Spleen (tissue), 11 donors: ENCODE data around the gene BCL2L11. TPM values are rescaled to one million over a fixed set of nuclear protein-coding genes. Genes with fewer than 3 reads are reported as not detected.

Experiments used
- DNase-seq: peaks from one replicate; pipeline ENCODE4 v3.0.0-alpha.2; 2020
- H3K27ac ChIP-seq, 8 donors: fragments of 200-600 bp; sonication (generic) in 7 of 8; 1 replicate in 4 of 8; 2 replicates in 4 of 8; pipeline versions ENCODE4 v1.5.0 to v1.8.0; 2016 to 2021; ENCODE audit warnings: inconsistent platforms in 4 of 8, mild to moderate bottlenecking in 4 of 8, moderate library complexity in 1 of 8
- H3K27me3 ChIP-seq, 7 donors: fragments of 200-600 bp; sonication (generic) in 6 of 7; replicated peaks in 1 of 7; 1 replicate in 4 of 7; 2 replicates in 3 of 7; pipeline versions ENCODE4 v1.5.0 to v1.8.0; 2016 to 2021; ENCODE audit warnings: inconsistent platforms in 3 of 7, mild to moderate bottlenecking in 1 of 7
- H3K36me3 ChIP-seq, 6 donors: fragments of 200-600 bp; sonication (generic) in 5 of 6; 1 replicate in 4 of 6; 2 replicates in 2 of 6; pipeline versions ENCODE4 v1.5.0 to v1.8.0; 2016 to 2021; ENCODE audit warnings: inconsistent platforms in 2 of 6
- H3K4me1 ChIP-seq, 6 donors: fragments of 200-600 bp; sonication (generic) in 5 of 6; 1 replicate in 3 of 6; 2 replicates in 3 of 6; pipeline versions ENCODE4 v1.5.0 to v1.8.0; 2016 to 2021; ENCODE audit warnings: inconsistent platforms in 3 of 6
- H3K4me3 ChIP-seq, 8 donors: fragments of 200-600 bp; sonication (generic) in 7 of 8; 1 replicate in 4 of 8; 2 replicates in 4 of 8; pipeline versions ENCODE4 v1.5.0 to v1.8.0; 2016 to 2021; ENCODE audit warnings: inconsistent platforms in 4 of 8, mild to moderate bottlenecking in 4 of 8, moderate library complexity in 2 of 8
- H3K9me3 ChIP-seq, 8 donors: fragments of 200-600 bp; sonication (generic) in 7 of 8; 1 replicate in 4 of 8; 2 replicates in 4 of 8; pipeline versions ENCODE4 v1.5.0 to v1.8.0; 2016 to 2021; ENCODE audit warnings: inconsistent platforms in 4 of 8
- POLR2A ChIP-seq, 3 donors: fragments of 450-650 bp; IDR thresholded peaks; one replicate each; pipeline ENCODE4 v1.5.1; 2017; ENCODE audit warnings: antibody characterized with exemption in 3 of 3, mild to moderate bottlenecking in 1 of 3
- POLR2AphosphoS5 ChIP-seq, 3 donors: sonication (generic); formaldehyde crosslinking; IDR thresholded peaks; one replicate each; pipeline ENCODE4 v1.5.1; 2017; ENCODE audit warnings: antibody characterized with exemption in 3 of 3
- WGBS, 5 donors: extraction: QIAGEN DNeasy Blood & Tissue Kit in 3 of 5; methylation state at CpG; one replicate each; pipeline versions ENCODE4 v1.1.5 to v1.1.7; 2013 to 2018; 5-methylcytosine and 5-hydroxymethylcytosine counted together
- intact Hi-C: fragments of 100-400 bp; cut with DNase I; formaldehyde crosslinking; loops from one replicate; pipeline ENCODE4 v1.15.0; 2023; ENCODE audit warnings: low total_unique reads
- polyA plus RNA-seq, 3 donors: library from polyadenylated mRNA; stranded (reverse); fragments of 200-250 nt; gene quantifications; one replicate each; pipeline ENCODE4 v1.2.1, GENCODE V29; 2013
- total RNA-seq, 7 donors: library from RNA; depleted of rRNA in 3 of 7; stranded (reverse); fragments of >200 nt in 3 of 7; fragmentation: NEBNext Ultra II Directional in 4 of 7; extraction: Animal tissue kit (Norgen Biotek cat#: 25700) in 4 of 7; gene quantifications; one replicate each; pipeline versions ENCODE4 v1.1.0 to v1.2.1, GENCODE V29; 2016 to 2021
- TF ChIP-seq, protein P1 (sequence below), 11 experiments: fragments of 200-600 bp in 7 of 11; fragments of 450-650 bp in 4 of 11; sonication (generic) in 4 of 11; IDR thresholded peaks in 8 of 11; conservative IDR thresholded peaks in 3 of 11; 1 replicate in 7 of 11; 2 replicates in 4 of 11; pipeline versions ENCODE4 v1.4.0 to v1.8.0; 2016 to 2021; ENCODE audit warnings: antibody characterized with exemption in 11 of 11, inconsistent platforms in 4 of 11, mild to moderate bottlenecking in 1 of 11
- donor health status: healthy with polysubstance abuse.
- donor health status: DM: no; HTN: no; CAD: no; lungs with moderate emphysema.
- donor health status: DM: no; HTN: no; CAD: no.
- donor health status: Bipolar disorder and iron deficiency.
- donor health status: healthy.
- donor health status: DM: no; HTN: no; CAD: no.
- donor health status: DM: yes; HTN: yes; CAD: no.

BCL2L11 gene
- total and polyA plus RNA-seq, 10 donors: 4.6 to 95.2 (median 38.4) TPM

GRCh38 chr2:111123751-111124150 is 3.0 kb downstream of the BCL2L11 start:
- H3K4me3 ChIP-seq: peak overlapping the region in 7 of 8 donors; percentile 6 to 90 (median 81)
- 92 to 96% (median 93%) methylated on average over 7 of the region's 7 CpGs for WGBS, 5 donors
- H3K27ac ChIP-seq: no peak overlapping the region
- DNase-seq: peak; percentile 71
- peaks cover 0 to 20% (median 18%) of the 10 kb centered on the region in 7 donors for H3K27me3 ChIP-seq
- H3K36me3 ChIP-seq: peaks cover 0 to 53% (median 18%) of the 10 kb centered on the region in 6 donors
- intact Hi-C loops: no loop called here
- peaks cover 23 to 90% (median 63%) of the 10 kb centered on the region in 6 donors for H3K4me1 ChIP-seq
- H3K9me3 ChIP-seq: no peaks in the 10 kb centered on the region
- no peak for TF ChIP-seq POLR2A (IDR thresholded peaks at IDR 0.05)
- TF ChIP-seq, protein P1, sequence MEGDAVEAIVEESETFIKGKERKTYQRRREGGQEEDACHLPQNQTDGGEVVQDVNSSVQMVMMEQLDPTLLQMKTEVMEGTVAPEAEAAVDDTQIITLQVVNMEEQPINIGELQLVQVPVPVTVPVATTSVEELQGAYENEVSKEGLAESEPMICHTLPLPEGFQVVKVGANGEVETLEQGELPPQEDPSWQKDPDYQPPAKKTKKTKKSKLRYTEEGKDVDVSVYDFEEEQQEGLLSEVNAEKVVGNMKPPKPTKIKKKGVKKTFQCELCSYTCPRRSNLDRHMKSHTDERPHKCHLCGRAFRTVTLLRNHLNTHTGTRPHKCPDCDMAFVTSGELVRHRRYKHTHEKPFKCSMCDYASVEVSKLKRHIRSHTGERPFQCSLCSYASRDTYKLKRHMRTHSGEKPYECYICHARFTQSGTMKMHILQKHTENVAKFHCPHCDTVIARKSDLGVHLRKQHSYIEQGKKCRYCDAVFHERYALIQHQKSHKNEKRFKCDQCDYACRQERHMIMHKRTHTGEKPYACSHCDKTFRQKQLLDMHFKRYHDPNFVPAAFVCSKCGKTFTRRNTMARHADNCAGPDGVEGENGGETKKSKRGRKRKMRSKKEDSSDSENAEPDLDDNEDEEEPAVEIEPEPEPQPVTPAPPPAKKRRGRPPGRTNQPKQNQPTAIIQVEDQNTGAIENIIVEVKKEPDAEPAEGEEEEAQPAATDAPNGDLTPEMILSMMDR (IDR thresholded peaks at IDR 0.05 in 8 of 11, conservative IDR thresholded peaks at IDR 0.05 in 3 of 11): no peak
- TF ChIP-seq POLR2AphosphoS5 (IDR thresholded peaks at IDR 0.05): peak in 1 of 3 donors; percentile 13

GRCh38 chr2:111126581-111126980 is 5.9 kb downstream of the BCL2L11 start:
- no peak for DNase-seq
- Histone ChIP-seq H3K27ac (no peak overlapping the region), H3K36me3 (peaks cover 0 to 76% (median 23%) of the 10 kb centered on the region in 6 donors), H3K4me1 (peaks cover 10 to 75% (median 43%) of the 10 kb centered on the region in 6 donors), H3K27me3 (no peaks in the 10 kb centered on the region), H3K9me3 (no peaks in the 10 kb centered on the region), H3K4me3 (no peak overlapping the region)
- intact Hi-C loops: no loop called here
- TF ChIP-seq POLR2AphosphoS5 (IDR thresholded peaks at IDR 0.05): no peak
- TF ChIP-seq, protein P1 (IDR thresholded peaks at IDR 0.05 in 8 of 11, conservative IDR thresholded peaks at IDR 0.05 in 3 of 11): no peak
- TF ChIP-seq POLR2A (IDR thresholded peaks at IDR 0.05): no peak
- 94 to 100% (median 97%) methylated on average over 1 of the region's 1 CpG for WGBS, 5 donors

- intact Hi-C loops: no loop called here
- DNase-seq: no peak
- Histone ChIP-seq H3K9me3 (no peaks in the 10 kb centered on the region), H3K27me3 (no peaks in the 10 kb centered on the region), H3K27ac (no peak overlapping the region), H3K36me3 (peaks cover 0 to 82% (median 23%) of the 10 kb centered on the region in 6 donors), H3K4me1 (peaks cover 10 to 77% (median 38%) of the 10 kb centered on the region in 6 donors), H3K4me3 (no peak overlapping the region)
- TF ChIP-seq POLR2AphosphoS5 (IDR thresholded peaks at IDR 0.05) (peak in 1 of 3 donors; percentile 5), POLR2A (IDR thresholded peaks at IDR 0.05) (no peak)
- 87 to 95% (median 93%) methylated on average over 4 of the region's 4 CpGs for WGBS, 5 donors
Measured at GRCh38 chr2:111127351-111127750, 6.6 kb downstream of the BCL2L11 start.

GRCh38 chr2:111128096-111128495 is 7.4 kb downstream of the BCL2L11 start:
- Histone ChIP-seq H3K4me3 (no peak overlapping the region), H3K9me3 (no peaks in the 10 kb centered on the region), H3K27ac (no peak overlapping the region), H3K27me3 (no peaks in the 10 kb centered on the region), H3K4me1 (peaks cover 9 to 82% (median 39%) of the 10 kb centered on the region in 6 donors), H3K36me3 (peaks cover 0 to 87% (median 23%) of the 10 kb centered on the region in 6 donors)
- no peak for DNase-seq
- TF ChIP-seq POLR2A (IDR thresholded peaks at IDR 0.05): no peak
- TF ChIP-seq POLR2AphosphoS5 (IDR thresholded peaks at IDR 0.05): no peak
- TF ChIP-seq, protein P1 (IDR thresholded peaks at IDR 0.05 in 8 of 11, conservative IDR thresholded peaks at IDR 0.05 in 3 of 11): no peak
- intact Hi-C loops: no loop called here
- 43 to 73% (median 57%) methylated on average over 2 of the region's 2 CpGs for WGBS, 5 donors
